ENCODE results near the gene ZNRF2. TPM values are rescaled to one million over a fixed set of nuclear protein-coding genes. Genes with fewer than 3 reads are reported as not detected.
A peak's percentile ranks its signal among the peaks of the same experiment; 100 is the strongest.

The ZNRF2 gene
- total and polyA plus RNA-seq, 2 donors (not counting 1 experiment from before 2014, with no cell fraction given): 2.6 to 7.9 TPM

- no peaks in the 10 kb centered on the region for H3K27me3 ChIP-seq (ENCODE audit: control insufficient read depth, insufficient read depth, low read length)
- no peaks in the 10 kb centered on the region for H4K20me1 ChIP-seq (ENCODE audit: control insufficient read depth, extremely low read depth, insufficient read depth, low read length)
- TF ChIP-seq CTCF (conservative IDR thresholded peaks at IDR 0.05 in 1 of 2, IDR thresholded peaks at IDR 0.05 in 1 of 2; ENCODE audit: low read depth in 1 of 2, low read length in 2 of 2): no peak
- no peak for TF ChIP-seq EZH2 (IDR thresholded peaks at IDR 0.05; ENCODE audit: low read length, missing control alignments)
Measured at GRCh38 chr7:30330134-30331111, 46.0 kb downstream of the ZNRF2 start.

GRCh38 chr7:30331338-30331737 is 46.9 kb downstream of the ZNRF2 start:
- Histone ChIP-seq H3K4me2 (ENCODE audit: extremely low read depth, insufficient read depth, low read length) (no peak overlapping the region), H3K4me3 (replicated peaks in 1 of 4; ENCODE audit: control extremely low read depth in 1 of 4, insufficient read depth in 1 of 4, low read depth in 3 of 4, low read length in 4 of 4) (no peak overlapping the region), H4K20me1 (ENCODE audit: control insufficient read depth, extremely low read depth, insufficient read depth, low read length) (no peaks in the 10 kb centered on the region), H3K9ac (ENCODE audit: insufficient read depth, low read length) (no peak overlapping the region), H3K36me3 (ENCODE audit: control insufficient read depth, insufficient read depth, low read length) (no peaks in the 10 kb centered on the region), H3K27me3 (ENCODE audit: control insufficient read depth, insufficient read depth, low read length) (no peaks in the 10 kb centered on the region), H2AFZ (ENCODE audit: low read length) (no peak overlapping the region), H3K79me2 (ENCODE audit: control insufficient read depth, insufficient read depth, low read length) (no peaks in the 10 kb centered on the region), H3K9me3 (ENCODE audit: control insufficient read depth, insufficient read depth, low read depth, low read length) (no peaks in the 10 kb centered on the region), H3K27ac (ENCODE audit: insufficient read depth, low read length) (no peak overlapping the region), H3K4me1 (ENCODE audit: control insufficient read depth, extremely low read depth, insufficient read depth, low read length) (no peaks in the 10 kb centered on the region)
- peak; percentile 36 to 40 for DNase-seq (ENCODE audit: low read depth in 2 of 2)
- no peak for TF ChIP-seq EZH2 (IDR thresholded peaks at IDR 0.05; ENCODE audit: low read length, missing control alignments)
- no peak for TF ChIP-seq CTCF (conservative IDR thresholded peaks at IDR 0.05 in 1 of 2, IDR thresholded peaks at IDR 0.05 in 1 of 2; ENCODE audit: low read depth in 1 of 2, low read length in 2 of 2)

More at GRCh38 chr7:30330134-30331111, 46.0 kb downstream of the ZNRF2 start:
- Histone ChIP-seq H3K9ac (ENCODE audit: insufficient read depth, low read length) (no peak overlapping the region), H3K4me1 (ENCODE audit: control insufficient read depth, extremely low read depth, insufficient read depth, low read length) (no peaks in the 10 kb centered on the region), H3K79me2 (ENCODE audit: control insufficient read depth, insufficient read depth, low read length) (no peaks in the 10 kb centered on the region), H3K4me3 (replicated peaks in 1 of 4; ENCODE audit: control extremely low read depth in 1 of 4, insufficient read depth in 1 of 4, low read depth in 3 of 4, low read length in 4 of 4) (no peak overlapping the region), H3K4me2 (ENCODE audit: extremely low read depth, insufficient read depth, low read length) (no peak overlapping the region), H2AFZ (ENCODE audit: low read length) (no peak overlapping the region), H3K9me3 (ENCODE audit: control insufficient read depth, insufficient read depth, low read depth, low read length) (no peaks in the 10 kb centered on the region), H3K36me3 (ENCODE audit: control insufficient read depth, insufficient read depth, low read length) (no peaks in the 10 kb centered on the region), H3K27ac (ENCODE audit: insufficient read depth, low read length) (no peak overlapping the region)
- peak; percentile 28 to 40 for DNase-seq (ENCODE audit: low read depth in 2 of 2)

- Histone ChIP-seq H4K20me1 (ENCODE audit: control insufficient read depth, extremely low read depth, insufficient read depth, low read length) (no peaks in the 10 kb centered on the region), H3K36me3 (ENCODE audit: control insufficient read depth, insufficient read depth, low read length) (no peaks in the 10 kb centered on the region), H3K9ac (ENCODE audit: insufficient read depth, low read length) (no peak overlapping the region), H3K27me3 (ENCODE audit: control insufficient read depth, insufficient read depth, low read length) (no peaks in the 10 kb centered on the region), H3K4me1 (ENCODE audit: control insufficient read depth, extremely low read depth, insufficient read depth, low read length) (no peaks in the 10 kb centered on the region), H3K4me3 (replicated peaks in 1 of 4; ENCODE audit: control extremely low read depth in 1 of 4, insufficient read depth in 1 of 4, low read depth in 3 of 4, low read length in 4 of 4) (no peak overlapping the region), H3K4me2 (ENCODE audit: extremely low read depth, insufficient read depth, low read length) (no peak overlapping the region), H3K27ac (ENCODE audit: insufficient read depth, low read length) (no peak overlapping the region), H3K79me2 (ENCODE audit: control insufficient read depth, insufficient read depth, low read length) (no peaks in the 10 kb centered on the region), H3K9me3 (ENCODE audit: control insufficient read depth, insufficient read depth, low read depth, low read length) (no peaks in the 10 kb centered on the region), H2AFZ (ENCODE audit: low read length) (no peak overlapping the region)
- TF ChIP-seq EZH2 (IDR thresholded peaks at IDR 0.05; ENCODE audit: low read length, missing control alignments) (no peak), CTCF (conservative IDR thresholded peaks at IDR 0.05 in 1 of 2, IDR thresholded peaks at IDR 0.05 in 1 of 2; ENCODE audit: low read depth in 1 of 2, low read length in 2 of 2) (no peak)
- no peak for DNase-seq (ENCODE audit: low read depth in 2 of 2)
Measured at GRCh38 chr7:30332549-30332948, 48.2 kb downstream of the ZNRF2 start.

Data from fibroblast of lung (primary cell).